ENCODE measurements around the gene ACBD3.

The ACBD3 gene

DNA sequence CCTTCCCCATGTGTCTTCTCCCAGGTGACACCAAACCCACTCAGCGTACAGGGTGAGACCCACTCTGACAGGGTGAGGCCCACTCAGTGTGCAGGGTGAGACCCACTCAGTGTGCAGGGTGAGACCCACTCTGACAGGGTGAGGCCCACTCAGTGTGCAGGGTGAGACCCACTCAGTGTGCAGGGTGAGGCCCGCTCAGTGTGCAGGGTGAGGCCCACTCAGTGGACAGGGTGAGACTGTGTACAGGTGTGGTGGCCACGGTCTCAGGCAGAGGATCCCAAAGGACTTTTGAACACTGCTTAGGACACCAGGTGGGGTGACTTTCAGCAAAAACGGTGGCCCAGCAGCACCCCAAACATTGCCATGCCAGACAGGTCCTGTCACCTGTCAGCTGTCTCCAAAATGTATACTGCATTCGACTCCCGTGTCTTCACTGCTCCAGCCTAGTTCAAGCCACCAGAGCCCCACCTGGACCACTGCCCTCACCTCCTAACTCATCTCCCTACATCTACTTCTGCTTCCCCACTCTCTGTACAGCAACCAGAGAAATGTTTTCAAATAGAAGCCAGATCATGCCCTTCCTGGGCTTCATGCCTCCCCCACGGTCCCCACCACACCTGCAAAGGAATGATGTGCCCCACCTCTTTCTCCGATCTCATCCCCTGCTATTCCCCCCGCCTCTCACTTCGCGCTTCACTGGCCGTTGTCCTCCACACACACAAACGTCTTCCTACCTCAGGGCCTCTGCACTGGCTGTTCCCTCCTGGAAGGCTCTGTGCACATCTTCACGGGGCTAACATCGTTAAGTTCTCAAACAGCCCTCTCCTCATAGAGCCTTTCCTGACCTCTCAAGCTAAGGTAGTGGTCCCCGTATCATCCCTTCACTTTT is 52.1 kb downstream of the ACBD3 start:
- H3K9me3 ChIP-seq (ENCODE audit: severe bottlenecking) = no peaks in the 10 kb centered on the region
- H3K27ac ChIP-seq = no peak overlapping the region
- no peak for TF ChIP-seq CTCF (IDR thresholded peaks at IDR 0.05; ENCODE audit: low read depth, low read length)
- H3K27me3 ChIP-seq (ENCODE audit: insufficient read depth, low read depth, severe bottlenecking) = no peaks in the 10 kb centered on the region
- no peak overlapping the region for H3K4me3 ChIP-seq (ENCODE audit: low read depth, low read length)
- DNase-seq = no peak
- H3K36me3 ChIP-seq = no peaks in the 10 kb centered on the region

- TF ChIP-seq CTCF (IDR thresholded peaks at IDR 0.05; ENCODE audit: low read depth, low read length) = no peak
- no peaks in the 10 kb centered on the region for H3K27me3 ChIP-seq (ENCODE audit: insufficient read depth, low read depth, severe bottlenecking)
- no peak overlapping the region for H3K4me3 ChIP-seq (ENCODE audit: low read depth, low read length)
- H3K36me3 ChIP-seq = no peaks in the 10 kb centered on the region
- no peak for DNase-seq
- H3K27ac ChIP-seq = no peak overlapping the region
- H3K9me3 ChIP-seq (ENCODE audit: severe bottlenecking) = no peaks in the 10 kb centered on the region
These were observed 52.9 kb downstream of the ACBD3 start for GRCh38 chr1:226133504-226134123.

DNA sequence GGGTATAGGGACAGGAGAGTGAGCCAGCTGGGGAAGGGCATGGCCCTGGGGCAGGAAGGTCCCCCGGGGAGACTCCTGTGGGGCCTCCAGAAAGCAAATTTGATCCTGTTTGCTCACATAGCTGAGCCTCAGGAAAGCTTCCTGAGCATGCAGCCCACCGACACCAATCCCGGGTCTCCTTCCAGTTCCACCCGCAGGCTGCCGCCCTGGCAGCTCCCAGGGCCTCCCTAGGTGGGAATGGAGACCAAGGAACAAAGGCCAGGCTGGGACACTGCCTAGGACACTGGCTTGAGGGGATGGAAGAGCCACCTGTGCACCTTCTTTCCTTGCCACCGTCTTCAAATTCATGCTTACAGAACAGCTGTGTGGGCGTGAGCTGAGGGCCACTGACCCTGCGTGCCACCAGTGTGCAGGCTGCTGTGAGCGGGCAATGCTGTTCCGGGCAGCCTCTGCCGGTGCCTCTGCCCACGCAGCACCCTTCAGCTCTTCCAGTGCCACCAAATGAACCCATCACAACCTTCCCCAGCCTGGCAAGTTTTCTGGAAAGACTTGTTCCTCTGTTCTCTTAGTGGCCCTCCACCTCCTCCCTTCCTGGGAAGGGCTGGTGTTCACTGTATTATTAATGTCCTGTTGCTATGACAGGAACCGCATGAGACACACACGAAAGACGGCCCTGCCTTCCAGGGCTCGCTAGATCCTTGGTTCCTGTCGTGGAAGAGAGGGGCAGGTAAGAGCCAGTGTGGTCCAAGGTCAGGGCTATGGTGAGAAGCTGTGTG is 53.6 kb downstream of the ACBD3 start:
- no peak overlapping the region for H3K27ac ChIP-seq
- no peaks in the 10 kb centered on the region for H3K36me3 ChIP-seq
- DNase-seq = no peak

DNA sequence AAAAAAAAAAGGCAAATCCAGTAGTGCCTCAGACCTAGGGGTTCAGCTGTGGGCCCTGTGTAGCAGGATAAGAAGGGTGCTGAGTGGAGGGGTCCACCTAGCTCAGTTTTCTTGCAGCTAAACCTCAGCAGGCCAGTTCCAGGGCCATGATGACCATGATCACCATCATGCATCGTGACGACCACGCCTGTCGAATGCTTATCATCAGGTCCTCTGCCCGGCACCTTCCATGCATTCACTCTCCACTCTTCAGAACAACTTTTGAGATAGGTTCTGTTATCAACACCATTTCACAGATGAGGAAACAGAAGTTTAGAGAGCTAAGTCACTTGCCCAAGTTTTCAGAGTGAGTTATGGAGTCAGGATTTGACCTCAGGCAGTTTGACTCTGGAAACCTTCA is 54.9 kb downstream of the ACBD3 start:
- DNase-seq = no peak
- TF ChIP-seq CTCF (IDR thresholded peaks at IDR 0.05; ENCODE audit: low read depth, low read length) = no peak
- Histone ChIP-seq H3K36me3 (no peaks in the 10 kb centered on the region), H3K27ac (no peak overlapping the region), H3K9me3 (ENCODE audit: severe bottlenecking) (no peaks in the 10 kb centered on the region), H3K27me3 (ENCODE audit: insufficient read depth, low read depth, severe bottlenecking) (no peaks in the 10 kb centered on the region), H3K4me3 (ENCODE audit: low read depth, low read length) (no peak overlapping the region)

More for the DNA sequence above, 53.6 kb downstream of the ACBD3 start:
- Histone ChIP-seq H3K9me3 (ENCODE audit: severe bottlenecking) (no peaks in the 10 kb centered on the region), H3K4me3 (ENCODE audit: low read depth, low read length) (no peak overlapping the region), H3K27me3 (ENCODE audit: insufficient read depth, low read depth, severe bottlenecking) (no peaks in the 10 kb centered on the region)
- TF ChIP-seq CTCF (IDR thresholded peaks at IDR 0.05; ENCODE audit: low read depth, low read length) = no peak

DNA sequence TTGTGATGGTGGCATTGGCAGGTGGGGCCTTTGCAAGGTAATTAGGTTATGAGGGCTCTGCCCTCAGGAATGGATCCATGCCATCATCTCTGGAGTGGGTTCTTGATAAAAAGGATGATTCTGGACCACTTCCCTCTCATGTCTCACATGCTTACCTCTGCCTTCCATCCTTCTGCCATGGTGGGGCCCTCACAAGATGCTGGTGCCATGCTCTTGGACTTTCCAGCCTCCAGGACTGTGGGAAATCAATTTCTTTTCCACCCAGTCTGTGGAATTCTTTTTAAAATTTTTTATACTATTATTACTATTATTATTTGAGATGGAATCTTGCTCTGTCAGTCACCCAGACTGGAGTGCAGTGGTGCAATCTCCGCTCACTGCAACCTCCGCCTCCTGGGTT is 57.3 kb downstream of the ACBD3 start:
- DNase-seq = no peak
- TF ChIP-seq CTCF (IDR thresholded peaks at IDR 0.05; ENCODE audit: low read depth, low read length) = no peak
- no peak overlapping the region for H3K27ac ChIP-seq
- no peaks in the 10 kb centered on the region for H3K27me3 ChIP-seq (ENCODE audit: insufficient read depth, low read depth, severe bottlenecking)
- no peaks in the 10 kb centered on the region for H3K9me3 ChIP-seq (ENCODE audit: severe bottlenecking)
- no peaks in the 10 kb centered on the region for H3K36me3 ChIP-seq
- H3K4me3 ChIP-seq (ENCODE audit: low read depth, low read length) = no peak overlapping the region
